22Rv1 (cell line): Measurements from ENCODE around the gene C2CD4D.

Experiments
- CTCF ChIP-seq: fragments of 450-650 bp; IDR thresholded peaks from 2 replicates; pipeline ENCODE4 v1.5.1; 2017; ENCODE audit warnings: mild to moderate bottlenecking
- ZFX ChIP-seq: fragments of 450-650 bp; IDR thresholded peaks from 2 replicates; pipeline ENCODE4 v1.6.1; 2017; ENCODE audit warnings: antibody characterized with exemption, borderline replicate concordance

- TF ChIP-seq CTCF (no peak), ZFX (no peak)
Measured at GRCh38 chr1:151832318-151832980, 7.2 kb downstream of the C2CD4D start.
